Panc1 (cell line): ENCODE data around the gene CABLES2. TPM values are rescaled to one million over a fixed set of nuclear protein-coding genes. Genes with fewer than 3 reads are reported as not detected.
A peak's percentile ranks its signal among the peaks of the same experiment; 100 is the strongest.

ENCODE experiments used
- ATAC-seq: fragments of 200-7000 bp; cut with Tn5 transposase; 2 replicates; pipeline ENCODE4 v1.9.1; 2020; ENCODE audit warnings: mild to moderate bottlenecking, moderate library complexity
- BruUV-seq: library from RNA; stranded (reverse); fragments of 400-500 nt; replicated peaks from 2 replicates; lab custom pipeline; 2021; lab: Mats Ljungman, UMichigan
- CTCF ChIA-PET: fragments of 300-600 bp; sonication (Branson Sonifier 250); formaldehyde crosslinking; loops from one replicate; lab custom pipeline; 2022; ENCODE audit warnings: antibody characterized with exemption; lab: Charles Lee
- POLR2A ChIA-PET: fragments of 300-600 bp; sonication (Branson Sonifier 250); formaldehyde crosslinking; loops from one replicate; lab custom pipeline; 2022; ENCODE audit warnings: antibody characterized with exemption; lab: Charles Lee
- DNase-seq: peaks from one replicate; pipeline ENCODE4 v3.0.0-alpha.2; 2010; ENCODE audit warnings: low read depth, low spot score
- H3K27ac ChIP-seq: 2 replicates; pipeline ENCODE4 v1.5.1; 2011; ENCODE audit warnings: mild to moderate bottlenecking, low read length, inconsistent platforms
- H3K27me3 ChIP-seq: fragments of 200-500 bp; sonication (Bioruptor generic); 2 replicates; pipeline ENCODE4 v1.6.0; 2014; ENCODE audit warnings: low read length, inconsistent platforms; ENCODE audit not compliant: control insufficient read depth, insufficient read depth
- H3K36me3 ChIP-seq: fragments of 200-500 bp; sonication (Bioruptor generic); 2 replicates; pipeline ENCODE4 v1.5.1; 2014; ENCODE audit warnings: inconsistent platforms, mild to moderate bottlenecking, low read length, moderate library complexity; ENCODE audit not compliant: control insufficient read depth, insufficient read depth
- H3K4me1 ChIP-seq: 2 replicates; pipeline ENCODE4 v1.5.1; 2011; ENCODE audit warnings: inconsistent platforms, mild to moderate bottlenecking, low read length, moderate library complexity; ENCODE audit not compliant: control insufficient read depth, insufficient read depth
- H3K4me3 ChIP-seq, 2 experiments: 2 replicates each; pipeline ENCODE4 v1.5.1; 2011 to 2012; ENCODE audit warnings: low read depth in 2 of 2, low read length in 2 of 2, mild to moderate bottlenecking in 2 of 2, inconsistent platforms in 1 of 2, moderate library complexity in 1 of 2
- H3K9me3 ChIP-seq: fragments of 200-500 bp; sonication (Bioruptor generic); 2 replicates; pipeline ENCODE4 v1.5.1; 2014; ENCODE audit warnings: low read depth, mild to moderate bottlenecking, inconsistent platforms, low read length, moderate library complexity; ENCODE audit not compliant: control insufficient read depth, insufficient read depth
- POLR2AphosphoS5 ChIP-seq: IDR thresholded peaks from 2 replicates; pipeline ENCODE4 v1.6.1; 2012; ENCODE audit warnings: mild to moderate bottlenecking, low read depth, low read length, moderate library complexity
- SIN3A ChIP-seq: IDR thresholded peaks from 2 replicates; pipeline ENCODE4 v1.6.1; 2012; ENCODE audit warnings: low read depth, mild to moderate bottlenecking, low read length, moderate library complexity, borderline replicate concordance; ENCODE audit not compliant: insufficient read depth
- TCF7L2 ChIP-seq: IDR thresholded peaks from 2 replicates; pipeline ENCODE4 v1.6.1; 2011; ENCODE audit warnings: mild to moderate bottlenecking, low read depth, low read length, inconsistent platforms
- in situ Hi-C: cut with HindIII; loops from 2 replicates; pipeline ENCODE4 v1.10.0; 2016; ENCODE audit warnings: low sequenced_read_pairs, low pct_unique_long_range_greater_than_20kb
- intact Hi-C: fragments of 100-400 bp; cut with micrococcal nuclease; formaldehyde crosslinking; loops from one replicate; pipeline ENCODE4 v1.10.0; 2022; ENCODE audit not compliant: unreplicated experiment
- total RNA-seq: library from RNA; stranded (reverse); gene quantifications from one replicate; pipeline ENCODE4 v1.2.1, GENCODE V29; 2021; ENCODE audit not compliant: unreplicated experiment
- TF ChIP-seq, protein P1 (sequence below), 2 experiments: IDR thresholded peaks; 2 replicates each; pipeline ENCODE4 v1.6.1; 2011 to 2012; ENCODE audit warnings: low read depth in 2 of 2, control low read depth in 1 of 2, low read length in 1 of 2, mild to moderate bottlenecking in 1 of 2, moderate library complexity in 1 of 2; ENCODE audit not compliant: insufficient read depth in 1 of 2
- TF ChIP-seq, protein P2 (sequence below): fragments of 450-650 bp; IDR thresholded peaks from 2 replicates; pipeline ENCODE4 v1.5.1; 2017; ENCODE audit warnings: mild to moderate bottlenecking

CABLES2 gene
- total RNA-seq, 1 experiment from 2014 or later, result 9.8 TPM

DNA sequence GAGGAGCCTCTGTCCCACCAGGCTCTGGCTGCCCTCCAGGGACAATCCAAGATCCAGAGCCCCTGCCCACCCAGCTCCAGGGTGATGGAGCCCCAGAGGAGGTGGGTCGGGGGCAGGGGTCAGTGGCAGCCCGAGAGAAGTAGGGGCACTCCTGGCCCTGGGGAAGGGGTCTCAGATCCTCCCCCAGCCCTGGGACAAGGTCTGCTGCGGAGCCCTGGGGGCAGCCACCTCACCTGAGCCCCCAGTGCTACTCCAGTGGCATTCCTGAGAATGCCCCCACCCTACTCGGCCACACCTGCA, 37.3 kb downstream of the CABLES2 start:
- POLR2A ChIA-PET, result interaction anchor here (0.6 kb wide), 2 partner anchors 9 to 111 kb away, joined by 4 read pairs; no protein-coding TSS in a partner anchor
- peak overlapping the region in 1 of 2 experiments; percentile 53; a peak in 1 of 4 replicates for H3K4me3 ChIP-seq
- intact Hi-C loops (no loop called here), in situ Hi-C loops (no loop called here)
- H3K9me3 ChIP-seq, result no peaks in the 10 kb centered on the region
- DNase-seq (no peak), ATAC-seq (no peak)
- peak overlapping the region; percentile 94 for H3K27ac ChIP-seq
- TF ChIP-seq, protein P1, sequence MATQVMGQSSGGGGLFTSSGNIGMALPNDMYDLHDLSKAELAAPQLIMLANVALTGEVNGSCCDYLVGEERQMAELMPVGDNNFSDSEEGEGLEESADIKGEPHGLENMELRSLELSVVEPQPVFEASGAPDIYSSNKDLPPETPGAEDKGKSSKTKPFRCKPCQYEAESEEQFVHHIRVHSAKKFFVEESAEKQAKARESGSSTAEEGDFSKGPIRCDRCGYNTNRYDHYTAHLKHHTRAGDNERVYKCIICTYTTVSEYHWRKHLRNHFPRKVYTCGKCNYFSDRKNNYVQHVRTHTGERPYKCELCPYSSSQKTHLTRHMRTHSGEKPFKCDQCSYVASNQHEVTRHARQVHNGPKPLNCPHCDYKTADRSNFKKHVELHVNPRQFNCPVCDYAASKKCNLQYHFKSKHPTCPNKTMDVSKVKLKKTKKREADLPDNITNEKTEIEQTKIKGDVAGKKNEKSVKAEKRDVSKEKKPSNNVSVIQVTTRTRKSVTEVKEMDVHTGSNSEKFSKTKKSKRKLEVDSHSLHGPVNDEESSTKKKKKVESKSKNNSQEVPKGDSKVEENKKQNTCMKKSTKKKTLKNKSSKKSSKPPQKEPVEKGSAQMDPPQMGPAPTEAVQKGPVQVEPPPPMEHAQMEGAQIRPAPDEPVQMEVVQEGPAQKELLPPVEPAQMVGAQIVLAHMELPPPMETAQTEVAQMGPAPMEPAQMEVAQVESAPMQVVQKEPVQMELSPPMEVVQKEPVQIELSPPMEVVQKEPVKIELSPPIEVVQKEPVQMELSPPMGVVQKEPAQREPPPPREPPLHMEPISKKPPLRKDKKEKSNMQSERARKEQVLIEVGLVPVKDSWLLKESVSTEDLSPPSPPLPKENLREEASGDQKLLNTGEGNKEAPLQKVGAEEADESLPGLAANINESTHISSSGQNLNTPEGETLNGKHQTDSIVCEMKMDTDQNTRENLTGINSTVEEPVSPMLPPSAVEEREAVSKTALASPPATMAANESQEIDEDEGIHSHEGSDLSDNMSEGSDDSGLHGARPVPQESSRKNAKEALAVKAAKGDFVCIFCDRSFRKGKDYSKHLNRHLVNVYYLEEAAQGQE (IDR thresholded peaks at IDR 0.05; ENCODE audit: insufficient read depth in 1 of 2, low read depth in 2 of 2, low read length in 1 of 2), result no peak
- TF ChIP-seq POLR2AphosphoS5 (no peak; the same call in 1 of the 2 replicates), SIN3A (no peak), TCF7L2 (no peak)
- TF ChIP-seq, protein P2, sequence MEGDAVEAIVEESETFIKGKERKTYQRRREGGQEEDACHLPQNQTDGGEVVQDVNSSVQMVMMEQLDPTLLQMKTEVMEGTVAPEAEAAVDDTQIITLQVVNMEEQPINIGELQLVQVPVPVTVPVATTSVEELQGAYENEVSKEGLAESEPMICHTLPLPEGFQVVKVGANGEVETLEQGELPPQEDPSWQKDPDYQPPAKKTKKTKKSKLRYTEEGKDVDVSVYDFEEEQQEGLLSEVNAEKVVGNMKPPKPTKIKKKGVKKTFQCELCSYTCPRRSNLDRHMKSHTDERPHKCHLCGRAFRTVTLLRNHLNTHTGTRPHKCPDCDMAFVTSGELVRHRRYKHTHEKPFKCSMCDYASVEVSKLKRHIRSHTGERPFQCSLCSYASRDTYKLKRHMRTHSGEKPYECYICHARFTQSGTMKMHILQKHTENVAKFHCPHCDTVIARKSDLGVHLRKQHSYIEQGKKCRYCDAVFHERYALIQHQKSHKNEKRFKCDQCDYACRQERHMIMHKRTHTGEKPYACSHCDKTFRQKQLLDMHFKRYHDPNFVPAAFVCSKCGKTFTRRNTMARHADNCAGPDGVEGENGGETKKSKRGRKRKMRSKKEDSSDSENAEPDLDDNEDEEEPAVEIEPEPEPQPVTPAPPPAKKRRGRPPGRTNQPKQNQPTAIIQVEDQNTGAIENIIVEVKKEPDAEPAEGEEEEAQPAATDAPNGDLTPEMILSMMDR, result no peak
- BruUV-seq, result TSS peak; percentile 67
- H3K36me3 ChIP-seq, result no peaks in the 10 kb centered on the region; the same call in 1 of the 2 replicates
- CTCF ChIA-PET, result no interaction called here
- H3K4me1 ChIP-seq, result peaks cover 64% of the 10 kb centered on the region
- H3K27me3 ChIP-seq, result no peaks in the 10 kb centered on the region

DNA sequence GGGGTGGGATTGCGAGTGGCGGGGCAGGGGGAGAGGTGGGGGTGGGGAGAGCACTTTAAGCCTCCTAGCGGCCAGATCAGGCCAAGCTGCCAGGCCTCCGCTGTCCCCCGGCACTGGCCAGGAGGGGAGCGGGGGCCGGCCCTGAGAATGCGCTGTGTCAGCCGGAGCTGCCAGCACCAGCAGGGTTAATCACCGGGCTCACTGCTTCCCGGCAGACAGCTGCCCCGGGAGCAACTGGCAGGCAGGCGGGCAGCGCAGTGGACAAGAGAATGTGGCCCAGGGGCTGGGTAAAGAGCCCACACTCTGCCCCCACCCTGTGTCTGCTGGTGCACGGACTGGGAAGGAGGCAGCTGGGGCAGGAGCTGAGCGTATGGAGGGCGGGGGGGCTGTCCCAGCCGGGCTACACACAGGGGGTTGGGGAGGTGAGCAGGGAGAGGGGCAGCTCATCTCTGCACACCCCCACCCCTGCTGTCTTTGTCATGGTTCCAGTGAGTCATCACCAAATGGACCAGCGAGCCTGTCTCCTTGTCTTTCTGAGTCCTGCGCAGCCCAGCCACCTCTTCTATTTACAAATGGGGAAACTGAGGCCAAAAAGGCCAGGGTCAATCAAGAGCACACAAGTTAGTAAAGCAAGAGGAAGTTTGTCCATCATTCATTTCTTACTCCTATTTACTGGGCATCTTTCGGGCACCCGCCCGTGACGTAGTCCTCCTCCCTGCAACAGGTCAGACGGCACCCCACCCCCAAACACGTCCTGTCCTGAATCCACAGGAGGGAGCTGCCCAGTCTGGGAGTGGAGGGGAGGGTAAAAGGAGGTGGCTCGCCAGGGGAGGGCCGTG, 37.9 kb downstream of the CABLES2 start:
- intact Hi-C loops, result no loop called here
- TF ChIP-seq, protein P2, result peak; percentile 76
- TF ChIP-seq POLR2AphosphoS5, result no peak
- peak overlapping the region; percentile 53 to 89 for H3K4me3 ChIP-seq
- POLR2A ChIA-PET, result interaction anchor here (0.6 to 0.7 kb wide), 3 partner anchors 8 to 112 kb away, joined by 3 to 4 read pairs (median 4); no protein-coding TSS in a partner anchor
- BruUV-seq, result no TSS peak
- H3K9me3 ChIP-seq, result no peaks in the 10 kb centered on the region
- H3K27ac ChIP-seq, result peak overlapping the region; percentile 94
- DNase-seq (no peak), ATAC-seq (peak; percentile 35)
- no peaks in the 10 kb centered on the region for H3K27me3 ChIP-seq
- in situ Hi-C loops, result no loop called here
- CTCF ChIA-PET, result interaction anchor here (0.7 to 1.4 kb wide), 6 partner anchors 9 to 139 kb away, joined by 3 to 8 read pairs (median 6); partner anchors contain the start of gene ADRM1
- H3K36me3 ChIP-seq, result no peaks in the 10 kb centered on the region; the same call in 1 of the 2 replicates
- peaks cover 64% of the 10 kb centered on the region for H3K4me1 ChIP-seq
